HEK293 (cell line): Measurements from ENCODE around the gene CXCR4.
A peak's percentile ranks its signal among the peaks of the same experiment; 100 is the strongest.

Experiments used
- CTCF ChIA-PET: fragments of 350-600 bp; formaldehyde crosslinking; extraction: SDS; loops from one replicate; lab custom pipeline; 2021; ENCODE audit warnings: antibody characterized with exemption; lab: Yijun Ruan, JAX
- POLR2A ChIA-PET: fragments of 300-600 bp; formaldehyde crosslinking; extraction: SDS; loops from one replicate; lab custom pipeline; 2020; ENCODE audit warnings: antibody characterized with exemption, inconsistent platforms; lab: Yijun Ruan, JAX
- H3K27ac ChIP-seq: fragments of 200-500 bp; sonication (Bioruptor generic); 2 replicates; pipeline ENCODE4 v1.5.1; 2014; ENCODE audit warnings: low read depth, low read length, control low read depth, inconsistent platforms; ENCODE audit errors: extremely low read depth
- H3K36me3 ChIP-seq, 2 experiments: fragments of 200-500 bp in 1 of 2; sonication (Bioruptor generic) in 1 of 2; 1 replicate in 1 of 2; 2 replicates in 1 of 2; pipeline ENCODE4 v1.5.1; 2014 to 2017; ENCODE audit warnings: inconsistent platforms in 2 of 2, low read length in 2 of 2; ENCODE audit not compliant: control insufficient read depth in 2 of 2, insufficient read depth in 1 of 2
- H3K4me1 ChIP-seq: fragments of 200-500 bp; sonication (Bioruptor generic); 2 replicates; pipeline ENCODE4 v1.5.1; 2014; ENCODE audit warnings: mild to moderate bottlenecking, low read length, inconsistent platforms; ENCODE audit not compliant: control insufficient read depth, insufficient read depth
- H3K4me3 ChIP-seq: 2 replicates; pipeline ENCODE4 v1.5.1; 2011; ENCODE audit warnings: low read depth, mild to moderate bottlenecking, control low read depth, low read length, moderate library complexity
- H3K9me3 ChIP-seq: fragments of 200-500 bp; sonication (Bioruptor generic); 2 replicates; pipeline ENCODE4 v1.5.1; 2014; ENCODE audit warnings: low read depth, low read length, inconsistent platforms; ENCODE audit not compliant: control insufficient read depth, insufficient read depth
- AEBP2 ChIP-seq: fragments of 450-650 bp; formaldehyde crosslinking; IDR thresholded peaks from 2 replicates; pipeline ENCODE4 v1.5.1; 2016; ENCODE audit warnings: missing biosample characterization, missing genetic modification characterization, borderline replicate concordance
- CTCF ChIP-seq: fragments of 450-650 bp; formaldehyde crosslinking; IDR thresholded peaks from 2 replicates; pipeline ENCODE4 v1.5.1; 2016; ENCODE audit warnings: missing biosample characterization, missing genetic modification characterization
- EGR2 ChIP-seq: fragments of 450-650 bp; formaldehyde crosslinking; IDR thresholded peaks from 2 replicates; pipeline ENCODE4 v1.5.1; 2016; ENCODE audit warnings: low read depth, missing biosample characterization, missing genetic modification characterization
- OSR2 ChIP-seq: fragments of 450-650 bp; formaldehyde crosslinking; IDR thresholded peaks from 2 replicates; pipeline ENCODE4 v1.5.1; 2016; ENCODE audit warnings: missing biosample characterization, missing genetic modification characterization
- REST ChIP-seq: fragments of 450-650 bp; formaldehyde crosslinking; IDR thresholded peaks from 2 replicates; pipeline ENCODE4 v1.5.1; 2016; ENCODE audit warnings: missing biosample characterization, missing genetic modification characterization
- ZBTB26 ChIP-seq: fragments of 450-650 bp; formaldehyde crosslinking; optimal IDR thresholded peaks from 2 replicates; pipeline ENCODE3; 2016; ENCODE audit warnings: missing biosample characterization, mild to moderate bottlenecking, missing genetic modification characterization
- ZBTB8A ChIP-seq: fragments of 450-650 bp; formaldehyde crosslinking; IDR thresholded peaks from 2 replicates; pipeline ENCODE4 v1.5.1; 2016; ENCODE audit warnings: missing biosample characterization, missing genetic modification characterization
- ZFP37 ChIP-seq: fragments of 450-650 bp; formaldehyde crosslinking; IDR thresholded peaks from 2 replicates; pipeline ENCODE4 v1.5.1; 2016; ENCODE audit warnings: missing biosample characterization, missing genetic modification characterization
- ZIC2 ChIP-seq: fragments of 450-650 bp; formaldehyde crosslinking; IDR thresholded peaks from 2 replicates; pipeline ENCODE4 v1.5.1; 2016; ENCODE audit warnings: missing biosample characterization, missing genetic modification characterization
- ZNF114 ChIP-seq: fragments of 450-650 bp; formaldehyde crosslinking; IDR thresholded peaks from 2 replicates; pipeline ENCODE4 v1.5.0; 2017; ENCODE audit warnings: missing biosample characterization, missing genetic modification characterization
- ZNF146 ChIP-seq: fragments of 450-650 bp; formaldehyde crosslinking; IDR thresholded peaks from 2 replicates; pipeline ENCODE4 v1.5.1; 2016; ENCODE audit warnings: missing biosample characterization, missing genetic modification characterization
- ZNF157 ChIP-seq: fragments of 450-650 bp; formaldehyde crosslinking; IDR thresholded peaks from 2 replicates; pipeline ENCODE4 v1.5.1; 2016; ENCODE audit warnings: missing biosample characterization, missing genetic modification characterization
- ZNF2 ChIP-seq: fragments of 450-650 bp; formaldehyde crosslinking; IDR thresholded peaks from 2 replicates; pipeline ENCODE4 v1.5.1; 2016; ENCODE audit warnings: missing biosample characterization, missing genetic modification characterization
- ZNF221 ChIP-seq: fragments of 450-650 bp; formaldehyde crosslinking; IDR thresholded peaks from 2 replicates; pipeline ENCODE4 v1.5.1; 2017; ENCODE audit warnings: missing biosample characterization, missing genetic modification characterization, borderline replicate concordance
- ZNF223 ChIP-seq: fragments of 450-650 bp; formaldehyde crosslinking; IDR thresholded peaks from 2 replicates; pipeline ENCODE4 v1.5.1; 2016; ENCODE audit warnings: missing biosample characterization, missing genetic modification characterization
- ZNF311 ChIP-seq: fragments of 450-650 bp; formaldehyde crosslinking; IDR thresholded peaks from 2 replicates; pipeline ENCODE4 v1.5.1; 2017; ENCODE audit warnings: missing biosample characterization, missing genetic modification characterization, borderline replicate concordance
- ZNF354C ChIP-seq: fragments of 450-650 bp; formaldehyde crosslinking; IDR thresholded peaks from 2 replicates; pipeline ENCODE4 v1.5.1; 2016; ENCODE audit warnings: missing biosample characterization, missing genetic modification characterization, low read depth, borderline replicate concordance
- ZNF37A ChIP-seq: fragments of 450-650 bp; IDR thresholded peaks from 2 replicates; pipeline ENCODE4 v1.5.1; 2018; ENCODE audit warnings: missing biosample characterization, missing genetic modification characterization
- ZNF426 ChIP-seq: fragments of 450-650 bp; formaldehyde crosslinking; IDR thresholded peaks from 2 replicates; pipeline ENCODE4 v1.5.1; 2017; ENCODE audit warnings: missing biosample characterization, missing genetic modification characterization, mild to moderate bottlenecking, inconsistent platforms, moderate library complexity
- ZNF449 ChIP-seq: fragments of 450-650 bp; formaldehyde crosslinking; IDR thresholded peaks from 2 replicates; pipeline ENCODE4 v1.5.1; 2017; ENCODE audit warnings: missing biosample characterization, mild to moderate bottlenecking, missing genetic modification characterization, moderate library complexity
- ZNF510 ChIP-seq: fragments of 450-650 bp; formaldehyde crosslinking; IDR thresholded peaks from 2 replicates; pipeline ENCODE4 v1.5.1; 2018; ENCODE audit warnings: mild to moderate bottlenecking, missing genetic modification characterization, missing biosample characterization; ENCODE audit not compliant: insufficient replicate concordance
- ZNF521 ChIP-seq: fragments of 450-650 bp; formaldehyde crosslinking; IDR thresholded peaks from 2 replicates; pipeline ENCODE4 v1.5.1; 2017; ENCODE audit warnings: missing biosample characterization, mild to moderate bottlenecking, missing genetic modification characterization
- ZNF561 ChIP-seq: fragments of 450-650 bp; IDR thresholded peaks from 2 replicates; pipeline ENCODE4 v1.5.1; 2018; ENCODE audit warnings: missing biosample characterization, missing genetic modification characterization, borderline replicate concordance
- ZNF571 ChIP-seq: fragments of 450-650 bp; formaldehyde crosslinking; IDR thresholded peaks from 2 replicates; pipeline ENCODE4 v1.5.0; 2017; ENCODE audit warnings: missing biosample characterization, missing genetic modification characterization
- ZNF670 ChIP-seq: fragments of 450-650 bp; formaldehyde crosslinking; IDR thresholded peaks from 2 replicates; pipeline ENCODE4 v1.5.1; 2016; ENCODE audit warnings: missing biosample characterization, missing genetic modification characterization, low read depth
- ZNF701 ChIP-seq: fragments of 450-650 bp; formaldehyde crosslinking; IDR thresholded peaks from 2 replicates; pipeline ENCODE4 v1.5.1; 2016; ENCODE audit warnings: missing biosample characterization, missing genetic modification characterization
- ZSCAN23 ChIP-seq: fragments of 450-650 bp; formaldehyde crosslinking; IDR thresholded peaks from 2 replicates; pipeline ENCODE4 v1.5.1; 2016; ENCODE audit warnings: missing biosample characterization, missing genetic modification characterization
- ZSCAN4 ChIP-seq: fragments of 450-650 bp; formaldehyde crosslinking; IDR thresholded peaks from 2 replicates; pipeline ENCODE4 v1.5.1; 2017; ENCODE audit warnings: missing biosample characterization, missing genetic modification characterization

Gene CXCR4

GRCh38 chr2:136117391-136117841 lies 533 bp downstream of the CXCR4 start (continued):
- TF ChIP-seq REST (tag by site-specific recombination), result no peak
- no peak for TF ChIP-seq ZNF223 (tag by site-specific recombination)
- TF ChIP-seq ZNF37A (tag by site-specific recombination), result no peak
- no peak for TF ChIP-seq ZSCAN23 (tag by site-specific recombination)
- no peak for TF ChIP-seq ZNF426
- TF ChIP-seq CTCF (tag by site-specific recombination), result peak; percentile 23; the same call in 1 of the 2 replicates
- TF ChIP-seq EGR2 (tag by site-specific recombination), result no peak
- no peak for TF ChIP-seq ZNF670 (tag by site-specific recombination)
- TF ChIP-seq ZIC2, result no peak
- peak; percentile 30; the same call in 1 of the 2 replicates for TF ChIP-seq ZBTB8A (tag by site-specific recombination)
- TF ChIP-seq ZNF561, result no peak
- TF ChIP-seq ZBTB26 (tag by site-specific recombination), result peak; percentile 62
- no peak for TF ChIP-seq ZNF510 (tag by site-specific recombination)
- no peak for TF ChIP-seq ZNF571
- no peak for TF ChIP-seq ZNF701
- TF ChIP-seq AEBP2, result no peak
- no peak for TF ChIP-seq OSR2 (tag by site-specific recombination)
- TF ChIP-seq ZNF114 (tag by site-specific recombination), result no peak

- H3K36me3 ChIP-seq, result peaks cover 9 to 18% of the 10 kb centered on the region in 2 experiments; a peak in 2 of 3 replicates
- peaks cover 2% of the 10 kb centered on the region; the same call in 1 of the 2 replicates for H3K4me1 ChIP-seq
- H3K27ac ChIP-seq, result peak overlapping the region; percentile 65; the same call in 1 of the 2 replicates
- no peaks in the 10 kb centered on the region for H3K9me3 ChIP-seq
- CTCF ChIA-PET, result no interaction called here
- peak overlapping the region; percentile 73 for H3K4me3 ChIP-seq
- POLR2A ChIA-PET, result interaction anchor here (0.5 to 1.4 kb wide), 4 partner anchors 9 to 205 kb away, joined by 3 to 6 read pairs (median 4); partner anchors contain the start of gene DARS1
- TF ChIP-seq ZNF521 (tag by site-specific recombination) (no peak), ZNF354C (tag by site-specific recombination) (no peak), ZNF701 (no peak), ZSCAN4 (tag by site-specific recombination) (no peak), ZNF449 (tag by site-specific recombination) (no peak), ZFP37 (tag by site-specific recombination) (no peak), ZNF157 (tag by site-specific recombination) (no peak), ZNF2 (no peak), ZNF146 (no peak), ZNF311 (tag by site-specific recombination) (no peak), ZNF221 (tag by site-specific recombination) (no peak)
Observed at GRCh38 chr2:136116813-136117390, 1.0 kb downstream of the CXCR4 start.
